Endothelial cell (in vitro differentiated cells): ENCODE measurements around the gene CDKN2C. TPM values are rescaled to one million over a fixed set of nuclear protein-coding genes. Genes with fewer than 3 reads are reported as not detected.

ENCODE experiments used
- DNase-seq: peaks from one replicate; pipeline ENCODE4 v3.0.0; 2021; ENCODE audit warnings: low spot score
- H3K27ac Mint-ChIP-seq: one replicate; pipeline ENCODE4 v1.8.0; 2021; ENCODE audit warnings: mixed read lengths, inconsistent platforms; ENCODE audit not compliant: unreplicated experiment
- H3K27me3 Mint-ChIP-seq: one replicate; pipeline ENCODE4 v1.8.0; 2021; ENCODE audit warnings: mild to moderate bottlenecking, moderate library complexity, mixed read lengths, inconsistent platforms; ENCODE audit not compliant: unreplicated experiment
- H3K36me3 Mint-ChIP-seq: one replicate; pipeline ENCODE4 v1.8.0; 2021; ENCODE audit warnings: mild to moderate bottlenecking, low read depth, mixed read lengths, inconsistent platforms; ENCODE audit not compliant: unreplicated experiment
- H3K4me1 Mint-ChIP-seq: one replicate; pipeline ENCODE4 v1.8.0; 2021; ENCODE audit warnings: mild to moderate bottlenecking, mixed read lengths, inconsistent platforms; ENCODE audit not compliant: unreplicated experiment
- H3K4me3 Mint-ChIP-seq: one replicate; pipeline ENCODE4 v1.8.0; 2021; ENCODE audit warnings: mild to moderate bottlenecking, mixed read lengths, inconsistent platforms; ENCODE audit not compliant: unreplicated experiment
- H3K9me3 Mint-ChIP-seq: one replicate; pipeline ENCODE4 v1.8.0; 2021; ENCODE audit warnings: mixed read lengths, inconsistent platforms; ENCODE audit not compliant: unreplicated experiment
- total RNA-seq: library from RNA; stranded (reverse); fragmentation: NEBNext Ultra II Directional; extraction: Animal tissue kit (Norgen Biotek cat#: 25700); gene quantifications from one replicate; pipeline ENCODE4 v1.2.1, GENCODE V29; 2021; ENCODE audit not compliant: unreplicated experiment
- TF ChIP-seq, protein P1 (sequence below): fragments of 200-600 bp; sonication (generic); IDR thresholded peaks from one replicate; pipeline ENCODE4 v1.5.0; 2021; ENCODE audit warnings: antibody characterized with exemption; ENCODE audit not compliant: unreplicated experiment

The CDKN2C gene
- total RNA-seq, 1 donor from 2014 or later = not detected

DNA sequence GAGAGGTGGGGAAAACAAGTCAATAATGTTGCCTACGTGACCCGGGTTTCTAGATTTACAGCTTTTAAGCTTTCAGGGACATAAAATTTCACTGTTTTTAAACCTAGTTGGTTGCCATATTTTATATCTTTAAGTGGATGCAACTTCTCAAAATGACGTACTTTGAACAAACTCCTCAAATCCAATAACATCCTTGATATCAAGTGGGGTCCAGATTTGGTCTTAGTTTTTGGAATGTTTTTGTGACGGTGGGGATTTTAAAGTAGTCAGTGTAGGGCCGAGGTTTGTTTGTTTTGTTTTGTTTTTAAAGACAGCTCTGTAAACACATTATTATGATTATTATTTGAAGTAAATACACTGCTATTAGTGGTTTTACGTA, 453 bp downstream of the CDKN2C start:
- DNase-seq = no peak
- Mint-ChIP-seq H3K4me1 (peaks cover 7% of the 10 kb centered on the region), H3K27ac (no peak overlapping the region), H3K27me3 (peaks cover 15% of the 10 kb centered on the region), H3K36me3 (no peaks in the 10 kb centered on the region), H3K9me3 (no peaks in the 10 kb centered on the region), H3K4me3 (peak overlapping the region; percentile 83)
- TF ChIP-seq, protein P1, sequence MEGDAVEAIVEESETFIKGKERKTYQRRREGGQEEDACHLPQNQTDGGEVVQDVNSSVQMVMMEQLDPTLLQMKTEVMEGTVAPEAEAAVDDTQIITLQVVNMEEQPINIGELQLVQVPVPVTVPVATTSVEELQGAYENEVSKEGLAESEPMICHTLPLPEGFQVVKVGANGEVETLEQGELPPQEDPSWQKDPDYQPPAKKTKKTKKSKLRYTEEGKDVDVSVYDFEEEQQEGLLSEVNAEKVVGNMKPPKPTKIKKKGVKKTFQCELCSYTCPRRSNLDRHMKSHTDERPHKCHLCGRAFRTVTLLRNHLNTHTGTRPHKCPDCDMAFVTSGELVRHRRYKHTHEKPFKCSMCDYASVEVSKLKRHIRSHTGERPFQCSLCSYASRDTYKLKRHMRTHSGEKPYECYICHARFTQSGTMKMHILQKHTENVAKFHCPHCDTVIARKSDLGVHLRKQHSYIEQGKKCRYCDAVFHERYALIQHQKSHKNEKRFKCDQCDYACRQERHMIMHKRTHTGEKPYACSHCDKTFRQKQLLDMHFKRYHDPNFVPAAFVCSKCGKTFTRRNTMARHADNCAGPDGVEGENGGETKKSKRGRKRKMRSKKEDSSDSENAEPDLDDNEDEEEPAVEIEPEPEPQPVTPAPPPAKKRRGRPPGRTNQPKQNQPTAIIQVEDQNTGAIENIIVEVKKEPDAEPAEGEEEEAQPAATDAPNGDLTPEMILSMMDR = no peak

DNA sequence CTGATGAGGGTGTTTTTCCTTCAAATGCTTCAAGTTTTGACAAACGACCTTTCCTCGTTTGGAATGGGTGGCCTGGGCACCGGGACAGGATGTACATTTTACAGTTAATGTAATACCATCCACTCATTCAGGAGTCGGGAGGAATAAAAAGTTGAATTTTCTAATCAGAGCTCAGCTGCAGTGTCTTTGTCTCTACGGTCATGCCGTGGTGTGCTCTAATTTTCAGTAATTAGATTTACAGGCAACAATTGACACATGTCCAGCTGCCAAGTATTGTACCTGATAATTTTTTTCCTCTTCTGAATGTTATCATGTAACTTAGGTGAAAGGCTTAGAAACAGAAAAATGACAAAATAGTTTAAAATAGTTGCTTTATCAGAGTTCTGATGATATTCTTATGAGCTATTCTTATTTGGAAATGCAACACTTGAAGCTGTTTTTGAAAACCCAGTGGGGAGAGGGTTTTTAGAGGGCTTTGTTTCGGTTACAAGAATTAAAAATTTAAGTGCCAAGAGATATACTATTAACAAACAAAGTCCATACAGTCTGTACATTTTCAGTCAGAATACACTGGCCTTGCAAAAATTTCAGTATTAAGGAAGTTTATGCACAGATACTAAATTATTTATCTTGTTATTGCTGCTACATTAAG, 1.0 kb downstream of the CDKN2C start:
- H3K36me3 Mint-ChIP-seq = no peaks in the 10 kb centered on the region
- no peak overlapping the region for H3K4me3 Mint-ChIP-seq
- TF ChIP-seq, protein P1 = no peak
- H3K9me3 Mint-ChIP-seq = no peaks in the 10 kb centered on the region
- H3K27ac Mint-ChIP-seq = no peak overlapping the region
- H3K27me3 Mint-ChIP-seq = peaks cover 16% of the 10 kb centered on the region
- H3K4me1 Mint-ChIP-seq = peaks cover 7% of the 10 kb centered on the region
- DNase-seq = no peak

DNA sequence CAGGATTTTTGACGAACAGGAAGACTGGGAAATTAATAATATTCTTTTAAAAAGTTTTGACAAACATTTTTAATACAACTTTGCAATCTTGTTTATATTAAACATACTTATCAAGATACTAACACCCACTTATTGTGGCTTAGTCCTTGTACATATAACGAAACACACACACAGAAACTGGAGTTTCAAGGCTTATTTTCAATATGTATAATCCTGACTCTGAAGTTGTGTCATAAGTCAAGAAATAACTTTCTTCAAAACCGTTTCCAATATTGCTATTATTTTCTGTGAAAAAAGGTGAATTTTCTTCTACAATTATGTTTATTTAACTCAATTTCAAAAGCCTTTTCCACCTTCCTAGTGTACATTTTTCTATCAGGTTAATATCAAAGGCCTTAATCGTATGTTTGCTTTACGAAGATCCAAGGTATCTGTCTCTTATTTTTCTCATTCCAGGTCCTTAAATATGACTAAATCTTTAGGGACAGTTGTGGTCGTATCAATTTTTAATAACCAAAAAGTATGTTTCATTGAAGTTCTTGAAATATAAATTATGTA, 1.8 kb downstream of the CDKN2C start:
- H3K27me3 Mint-ChIP-seq = peaks cover 24% of the 10 kb centered on the region
- TF ChIP-seq, protein P1 = no peak
- peaks cover 9% of the 10 kb centered on the region for H3K4me1 Mint-ChIP-seq
- H3K27ac Mint-ChIP-seq = no peak overlapping the region
- H3K9me3 Mint-ChIP-seq = no peaks in the 10 kb centered on the region
- no peak for DNase-seq
- H3K36me3 Mint-ChIP-seq = no peaks in the 10 kb centered on the region
- no peak overlapping the region for H3K4me3 Mint-ChIP-seq

DNA sequence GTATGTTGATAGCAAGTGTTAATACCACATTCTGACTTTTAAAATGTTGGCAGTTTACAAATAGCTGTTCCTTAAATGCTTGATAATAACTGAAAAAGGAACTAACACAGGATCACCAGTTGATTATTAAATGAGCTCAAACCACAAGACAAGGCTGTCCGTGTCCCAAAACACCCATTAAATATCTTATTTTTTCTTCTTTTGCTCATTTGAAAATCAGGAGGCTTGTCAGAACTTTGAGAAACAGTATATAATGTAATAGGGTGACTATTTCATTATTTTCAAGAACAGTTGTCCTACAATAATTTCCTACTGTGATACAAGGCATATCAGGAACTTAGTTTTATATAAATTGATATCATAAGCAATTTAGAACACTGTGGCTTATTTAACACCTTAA, 2.7 kb downstream of the CDKN2C start:
- no peaks in the 10 kb centered on the region for H3K36me3 Mint-ChIP-seq
- H3K27ac Mint-ChIP-seq = no peak overlapping the region
- H3K4me1 Mint-ChIP-seq = peaks cover 10% of the 10 kb centered on the region
- no peaks in the 10 kb centered on the region for H3K9me3 Mint-ChIP-seq
- peaks cover 26% of the 10 kb centered on the region for H3K27me3 Mint-ChIP-seq
- TF ChIP-seq, protein P1 = no peak
- no peak for DNase-seq
- no peak overlapping the region for H3K4me3 Mint-ChIP-seq

DNA sequence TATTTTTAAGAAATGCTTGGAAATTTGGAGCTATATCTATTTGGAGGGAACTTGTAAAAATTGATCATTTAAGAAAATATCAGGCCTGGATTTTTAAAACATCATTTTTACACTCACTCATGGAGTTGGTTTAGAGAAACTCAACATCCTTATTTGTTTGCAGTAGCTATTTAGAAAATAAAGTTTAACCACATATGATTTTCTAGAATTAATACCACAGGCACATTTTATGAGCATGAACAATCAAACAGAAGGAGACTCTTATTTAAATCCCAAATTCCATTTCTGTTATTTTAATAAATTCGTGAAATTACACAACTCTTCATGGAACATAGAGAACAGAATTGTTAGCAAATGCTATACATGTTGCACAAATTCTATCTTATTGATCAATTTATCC, 3.2 kb downstream of the CDKN2C start:
- DNase-seq = no peak
- no peak overlapping the region for H3K4me3 Mint-ChIP-seq
- H3K36me3 Mint-ChIP-seq = no peaks in the 10 kb centered on the region
- H3K27ac Mint-ChIP-seq = no peak overlapping the region
- no peaks in the 10 kb centered on the region for H3K9me3 Mint-ChIP-seq
- peaks cover 10% of the 10 kb centered on the region for H3K4me1 Mint-ChIP-seq
- TF ChIP-seq, protein P1 = no peak
- peaks cover 26% of the 10 kb centered on the region for H3K27me3 Mint-ChIP-seq
